Mucosa of gallbladder (tissue), 1 donor: ENCODE results near the gene TNRC18. TPM values are rescaled to one million over a fixed set of nuclear protein-coding genes. Genes with fewer than 3 reads are reported as not detected.

Experiments
- DNase-seq: peaks from one replicate; pipeline ENCODE4 v3.0.0-alpha.2; 2020; ENCODE audit warnings: low spot score
- total RNA-seq: library from RNA; stranded (reverse); gene quantifications from one replicate; pipeline ENCODE4 v1.2.1, GENCODE V29; 2021
- donor health status: DM: no; HTN: no; CAD: no.

Gene TNRC18
- total RNA-seq, 1 donor from 2014 or later = 171 TPM

DNA sequence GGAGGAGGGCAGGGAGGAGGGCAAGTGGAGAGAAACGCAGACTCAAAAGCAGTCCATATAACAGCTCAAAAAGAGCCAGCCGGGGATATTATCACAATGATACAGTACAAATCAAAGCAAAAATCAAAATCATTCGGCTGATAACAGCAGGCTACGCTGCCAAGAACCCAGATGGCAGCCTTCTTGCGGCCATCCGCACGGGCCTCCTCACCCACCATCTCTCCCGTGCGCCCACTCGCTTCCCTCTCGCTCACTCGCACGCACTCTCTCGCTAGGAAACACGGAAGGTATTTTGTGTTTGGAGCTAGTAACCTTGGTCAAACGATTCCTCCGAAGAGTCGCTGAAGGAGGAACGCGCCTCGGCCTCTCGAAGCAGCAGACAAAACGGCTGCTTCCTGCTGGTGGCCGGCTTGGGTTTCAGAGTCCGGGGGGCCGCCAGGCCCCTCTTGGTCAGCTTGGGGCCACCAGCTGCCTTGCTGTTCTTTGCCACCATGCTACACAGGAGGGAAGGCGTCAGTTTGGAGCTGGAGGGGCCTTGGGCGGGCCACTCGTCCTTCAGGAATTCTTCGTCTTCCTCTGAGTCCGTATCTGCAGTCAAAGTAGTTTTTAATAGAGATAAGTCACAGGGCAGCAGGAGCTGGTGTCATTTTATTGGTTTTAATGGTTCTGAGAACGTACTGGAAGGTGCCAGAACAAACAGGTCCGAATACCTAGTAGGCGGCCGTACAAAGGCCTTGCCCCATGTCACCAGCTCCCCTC is 71.9 kb downstream of the TNRC18 start:
- DNase-seq = no peak

DNA sequence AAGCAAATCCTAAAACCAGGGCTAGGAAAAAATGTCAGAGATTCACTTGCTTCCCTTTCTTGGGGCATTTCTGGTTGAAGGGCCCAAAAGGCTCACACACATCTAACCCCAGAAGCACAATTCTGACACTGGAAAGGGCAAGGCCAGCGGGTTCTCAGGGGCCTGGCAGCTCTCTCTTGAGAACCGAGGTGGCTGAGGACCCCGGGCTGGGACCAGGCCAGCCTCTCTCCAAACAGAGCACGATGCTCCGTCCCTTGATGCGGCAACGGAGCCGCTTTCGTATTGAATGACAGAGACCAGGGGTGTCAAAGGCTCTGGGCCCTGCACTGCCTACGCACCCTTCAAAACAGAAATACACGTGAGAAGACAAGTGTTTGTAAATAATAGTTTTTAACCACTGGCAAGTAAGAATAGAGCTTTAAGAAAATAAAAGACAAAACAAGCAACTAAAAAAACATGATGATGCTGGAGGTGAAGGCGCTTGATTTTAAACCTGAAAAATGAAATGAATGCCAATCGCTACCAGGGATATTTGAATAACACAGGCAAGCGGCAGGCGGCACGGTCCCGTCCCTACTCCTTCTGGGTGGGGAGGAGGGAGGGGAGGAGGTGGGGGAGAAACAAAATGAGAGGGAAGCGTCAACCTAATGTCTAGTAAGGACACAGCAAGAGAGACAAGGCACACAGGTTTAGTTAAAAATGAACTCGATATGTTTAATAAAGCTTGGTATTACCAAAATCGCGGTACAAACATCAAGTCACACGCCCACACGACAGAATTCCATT is 72.8 kb downstream of the TNRC18 start:
- no peak for DNase-seq

DNA sequence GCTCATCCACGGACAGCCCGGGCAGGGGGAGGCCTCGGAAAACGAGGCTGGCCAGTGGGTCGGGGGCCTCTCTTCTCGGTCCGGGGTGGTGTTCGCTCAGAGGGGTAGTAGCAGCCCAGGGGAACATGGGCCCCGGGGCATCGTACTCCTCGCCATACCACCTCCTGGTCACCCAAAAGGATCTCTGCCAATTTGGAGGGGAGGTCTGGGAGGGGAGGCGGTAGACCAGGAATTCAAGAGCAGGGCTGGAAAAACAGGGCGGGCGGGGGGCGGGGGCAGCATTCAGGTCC is 73.5 kb downstream of the TNRC18 start:
- no peak for DNase-seq

DNA sequence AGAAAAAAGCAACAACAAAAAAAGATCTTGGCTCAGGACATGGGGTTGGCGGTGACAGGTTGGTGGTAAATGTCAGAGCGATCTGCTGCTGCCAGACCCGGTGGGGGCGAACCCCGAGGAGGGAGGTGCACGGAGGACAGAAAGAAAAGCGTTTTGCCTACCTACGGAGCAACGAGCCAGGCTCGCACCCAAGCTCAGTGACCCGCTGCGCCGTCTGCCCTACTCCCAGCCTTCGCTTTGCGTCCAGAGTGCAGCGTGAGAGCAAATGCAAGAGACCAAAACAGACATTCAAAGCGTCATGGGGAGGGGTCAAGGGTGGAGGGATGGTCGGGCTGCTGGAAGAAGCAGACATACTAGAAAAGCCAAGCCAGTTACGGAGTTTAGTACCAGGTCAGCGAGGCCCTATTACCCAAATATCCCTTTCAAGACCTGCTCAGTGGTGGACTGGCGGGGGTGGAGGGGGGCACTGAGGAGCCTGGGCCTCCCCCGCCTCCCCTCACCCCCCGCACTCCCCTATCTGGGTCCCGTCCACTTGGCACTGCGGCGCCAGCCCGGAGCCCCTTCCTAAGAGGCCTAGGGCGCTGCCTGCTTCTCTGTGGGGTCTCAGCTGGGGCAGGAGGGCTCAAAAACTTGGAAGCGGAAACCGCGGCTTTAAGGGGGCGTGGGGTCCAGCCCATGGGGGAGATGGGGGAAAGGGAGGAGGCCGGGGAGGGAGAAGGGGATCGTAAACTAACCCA is 74.0 kb downstream of the TNRC18 start:
- DNase-seq = no peak

DNA sequence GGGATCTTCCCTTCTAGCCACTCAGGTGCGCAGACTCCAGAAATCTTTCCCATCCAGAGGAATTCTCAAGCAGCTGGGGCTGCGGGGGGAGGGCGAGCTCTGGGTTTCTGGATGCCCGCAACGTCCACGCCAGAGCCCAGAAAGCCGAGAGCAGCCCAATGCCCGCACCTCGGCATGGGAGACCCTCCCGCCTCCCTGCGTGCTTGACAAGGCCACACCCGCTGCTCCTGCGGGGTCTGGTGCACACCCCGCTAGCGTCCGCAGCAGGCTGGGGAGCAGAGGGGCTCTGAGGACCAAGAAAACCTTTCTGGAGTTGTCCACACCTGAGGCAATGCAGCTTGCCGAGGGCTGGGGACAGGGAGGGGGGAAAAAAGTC is 74.6 kb downstream of the TNRC18 start:
- no peak for DNase-seq

- DNase-seq = no peak
These were observed 75.3 kb downstream of the TNRC18 start for GRCh38 chr7:5348134-5349004.

- DNase-seq = no peak
These were observed 78.0 kb downstream of the TNRC18 start for GRCh38 chr7:5345671-5346070.

GRCh38 chr7:5345171-5345570 is 78.5 kb downstream of the TNRC18 start:
- DNase-seq = no peak

DNA sequence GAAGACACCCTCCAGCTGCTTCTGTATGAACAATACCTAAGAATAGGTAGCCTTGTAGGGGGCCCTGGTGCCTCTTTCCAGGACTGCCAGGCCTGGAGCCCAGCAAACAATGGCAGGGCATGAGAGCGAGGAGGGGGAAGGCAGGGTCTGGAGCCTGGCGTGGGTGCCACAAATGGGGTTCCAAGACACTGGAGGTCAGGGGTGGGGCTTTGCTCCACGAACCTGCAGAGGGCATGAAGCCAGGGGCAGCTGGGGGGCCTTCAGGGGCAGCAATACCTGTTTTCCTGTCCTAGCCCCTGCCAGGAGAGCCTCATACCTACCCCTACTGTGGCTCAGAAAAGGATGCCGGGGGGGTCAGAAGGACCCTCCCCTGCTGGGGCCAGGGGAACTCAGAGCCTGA is 79.3 kb downstream of the TNRC18 start:
- no peak for DNase-seq

DNA sequence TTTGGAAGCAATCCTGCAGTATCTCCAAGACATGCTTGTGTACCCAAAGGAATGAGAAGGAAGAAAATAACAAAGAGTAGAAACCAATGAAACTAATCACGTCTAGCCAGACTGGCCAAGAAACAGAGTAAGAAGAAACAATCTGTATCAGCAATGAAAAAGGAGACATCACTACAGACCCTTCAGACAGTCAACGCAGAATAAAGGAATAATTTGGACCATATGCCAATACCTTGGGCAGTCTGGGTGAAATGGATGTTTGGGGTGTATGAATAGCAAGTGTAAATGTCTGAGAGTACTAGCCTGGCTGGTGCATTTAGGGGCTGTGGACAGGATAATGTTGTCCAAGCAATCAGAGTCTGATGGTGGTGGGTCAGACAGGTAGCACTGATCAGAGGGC is 79.8 kb downstream of the TNRC18 start:
- no peak for DNase-seq

- DNase-seq = no peak
These were observed 81.0 kb downstream of the TNRC18 start for GRCh38 chr7:5342631-5343030.

DNA sequence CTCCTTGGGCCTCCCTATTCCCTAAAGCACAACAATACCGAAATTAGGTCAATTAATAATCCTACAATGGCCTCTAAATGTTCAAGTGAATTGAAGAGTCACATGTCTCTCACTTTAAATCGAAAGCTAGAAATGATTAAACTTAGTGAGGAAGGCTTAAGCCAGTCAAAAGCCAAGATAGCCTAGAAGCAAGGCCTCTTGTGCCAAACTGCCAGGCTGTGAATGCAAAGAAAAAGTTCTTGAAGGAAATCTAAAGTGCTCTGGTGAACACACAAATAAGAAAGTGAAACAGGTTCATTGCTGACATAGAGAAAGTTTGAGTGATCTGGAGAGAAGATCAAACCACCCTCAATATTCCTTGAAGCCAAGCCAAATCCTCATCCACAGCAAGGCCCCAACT is 83.7 kb downstream of the TNRC18 start:
- no peak for DNase-seq

DNA sequence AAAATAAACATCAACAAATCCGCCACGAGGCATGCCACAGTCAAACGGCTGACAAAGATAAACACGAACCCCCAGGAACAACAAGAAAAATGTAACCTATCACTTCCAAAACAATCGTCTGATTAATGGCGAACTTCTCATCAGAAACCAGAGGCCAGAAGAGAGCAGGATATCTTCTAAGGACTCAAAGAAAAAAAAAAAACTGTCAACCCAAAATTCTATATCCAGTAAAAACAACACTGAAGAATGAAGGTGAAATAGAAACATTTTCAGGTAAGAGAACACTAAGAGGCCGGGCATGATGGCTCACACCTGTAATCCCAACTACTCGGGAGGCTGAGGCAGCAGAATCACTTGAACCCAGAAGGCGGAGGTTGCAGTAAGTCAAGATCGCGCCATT is 86.6 kb downstream of the TNRC18 start:
- no peak for DNase-seq

- DNase-seq = peak; percentile 83
These were observed 89.0 kb downstream of the TNRC18 start for GRCh38 chr7:5334671-5335070.

DNA sequence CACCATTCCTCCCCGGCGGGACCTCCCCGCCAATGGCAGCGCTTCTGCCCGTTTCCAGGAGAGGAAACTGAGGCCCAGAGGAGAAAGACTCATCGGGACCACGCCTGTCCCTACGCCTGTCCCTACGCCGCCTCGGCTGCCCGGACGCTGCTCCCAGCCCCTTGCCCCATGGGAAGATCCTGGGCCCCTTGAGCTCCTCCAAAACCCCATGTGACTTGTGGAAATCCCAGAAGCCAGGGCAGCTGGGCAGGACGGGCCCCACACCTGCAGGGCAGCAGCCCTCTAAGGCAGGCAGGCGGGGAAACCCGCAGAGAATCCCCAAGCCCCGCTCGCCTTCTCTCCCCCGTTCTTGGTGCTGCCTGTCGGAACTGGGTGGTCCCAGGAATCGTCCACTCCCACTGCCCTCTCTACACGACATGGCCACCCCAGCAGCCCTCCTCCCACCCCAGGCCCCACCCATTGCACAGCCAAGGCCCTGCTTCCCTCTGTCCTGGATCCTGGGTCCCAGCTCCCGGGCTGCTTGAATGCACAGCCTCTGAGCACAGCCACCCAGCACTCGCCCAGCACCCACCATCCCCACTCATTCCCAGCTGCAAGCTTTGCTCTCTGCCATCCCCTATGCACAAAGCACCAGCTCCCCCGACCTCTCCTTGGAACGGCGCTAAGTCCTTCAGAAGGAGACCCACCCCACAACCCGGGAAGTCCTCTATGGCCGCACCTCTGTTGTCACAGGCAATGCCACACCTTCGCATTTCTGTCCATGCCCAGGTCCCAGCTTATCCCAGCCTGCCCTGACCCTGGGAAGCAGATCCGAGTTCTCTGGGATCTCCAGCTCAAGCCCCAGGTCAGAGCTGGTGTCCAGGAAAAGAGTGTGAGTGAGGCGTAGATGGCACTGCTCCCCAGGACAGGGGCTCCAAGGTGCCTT is 90.3 kb downstream of the TNRC18 start:
- peak; percentile 21 for DNase-seq

GRCh38 chr7:5332579-5332978 is 91.1 kb downstream of the TNRC18 start:
- DNase-seq = no peak

DNA sequence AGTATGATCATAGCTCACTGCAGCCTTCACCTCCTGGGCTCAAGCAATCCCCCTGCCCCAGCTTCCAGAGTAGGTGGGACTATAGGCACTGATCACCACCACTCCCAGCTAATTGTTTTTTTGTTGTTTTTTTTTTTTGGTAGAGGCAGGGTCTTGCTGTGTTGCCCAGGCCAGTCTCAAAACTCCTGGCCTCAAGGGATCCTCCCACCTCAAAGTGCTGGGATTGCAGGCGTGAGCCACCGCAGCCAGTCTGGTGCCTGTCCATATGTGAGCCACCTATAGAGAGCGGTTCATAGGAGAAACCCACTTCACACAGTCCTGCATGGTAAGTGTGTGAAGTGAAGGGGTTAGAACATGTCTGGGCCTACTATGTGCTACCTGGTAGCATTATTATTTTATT is 93.3 kb downstream of the TNRC18 start:
- DNase-seq = no peak

DNA sequence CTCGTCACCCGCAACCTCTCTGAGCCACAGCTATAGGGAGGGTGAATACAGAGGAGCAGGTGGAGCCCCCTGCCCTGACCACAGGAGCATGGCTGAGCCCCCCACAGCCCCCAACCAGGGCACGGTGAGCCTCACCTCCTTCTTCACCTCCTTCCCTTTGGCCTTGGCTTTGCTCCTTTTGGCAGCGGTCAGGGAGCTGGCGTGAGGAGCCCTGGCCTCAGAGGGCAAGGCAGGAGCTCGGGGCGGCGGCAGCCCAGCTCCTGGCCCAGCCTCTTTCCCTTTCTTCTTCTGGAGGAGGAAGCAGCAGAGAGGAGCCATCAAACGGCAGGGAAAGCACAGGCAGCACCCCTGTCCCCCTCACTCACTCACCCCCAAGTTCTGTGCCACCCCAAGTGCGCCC is 98.7 kb downstream of the TNRC18 start:
- DNase-seq = no peak

GRCh38 chr7:5323800-5324781 is 99.5 kb downstream of the TNRC18 start:
- DNase-seq = peak; percentile 86
